GM21360 (cell line): Measurements from ENCODE around the gene SERPIND1.
"Not testable (repeated sequence)": the region's sequence is repeated elsewhere in the genome, so short reads cannot be mapped to it uniquely, and the experiment has no call there.

Experiments used
- ATAC-seq: cut with Tn5 transposase; IDR thresholded peaks from one replicate; pipeline ENCODE4 v1.9.1; 2021; ENCODE audit warnings: mild to moderate bottlenecking, moderate library complexity; ENCODE audit not compliant: unreplicated experiment

SERPIND1 gene

GRCh38 chr22:20746431-20747189, 27.3 kb upstream of the SERPIND1 start:
- no peak for ATAC-seq

- ATAC-seq, result no peak
Measured at GRCh38 chr22:20747223-20747622, 26.7 kb upstream of the SERPIND1 start.

- no peak for ATAC-seq
Measured at GRCh38 chr22:20748082-20748481, 25.8 kb upstream of the SERPIND1 start.

GRCh38 chr22:20748731-20749428, 25.0 kb upstream of the SERPIND1 start:
- ATAC-seq, result peak; percentile 44

GRCh38 chr22:20749453-20749852, 24.5 kb upstream of the SERPIND1 start:
- no peak for ATAC-seq

GRCh38 chr22:20750461-20751184, 23.3 kb upstream of the SERPIND1 start:
- ATAC-seq, result no peak

GRCh38 chr22:20751185-20751851, 22.6 kb upstream of the SERPIND1 start:
- no peak for ATAC-seq

- ATAC-seq, result no peak
Measured at GRCh38 chr22:20752104-20752741, 21.7 kb upstream of the SERPIND1 start.

GRCh38 chr22:20752873-20753272, 21.0 kb upstream of the SERPIND1 start:
- ATAC-seq, result no peak

GRCh38 chr22:20756846-20757245, 17.1 kb upstream of the SERPIND1 start:
- no peak for ATAC-seq

GRCh38 chr22:20758688-20759087, 15.2 kb upstream of the SERPIND1 start:
- no peak for ATAC-seq

GRCh38 chr22:20760084-20760483, 13.8 kb upstream of the SERPIND1 start:
- no peak for ATAC-seq

- no peak for ATAC-seq
Measured at GRCh38 chr22:20761536-20761935, 12.4 kb upstream of the SERPIND1 start.

- ATAC-seq, result no peak
Measured at GRCh38 chr22:20762233-20762796, 11.6 kb upstream of the SERPIND1 start.

GRCh38 chr22:20763630-20764470, 10.1 kb upstream of the SERPIND1 start:
- ATAC-seq, result no peak

GRCh38 chr22:20764471-20764720, 9.5 kb upstream of the SERPIND1 start:
- ATAC-seq, result no peak

GRCh38 chr22:20764729-20765128, 9.2 kb upstream of the SERPIND1 start:
- no peak for ATAC-seq

GRCh38 chr22:20765938-20766337, 8.0 kb upstream of the SERPIND1 start:
- no peak for ATAC-seq

- ATAC-seq, result no peak
Measured at GRCh38 chr22:20766530-20766929, 7.4 kb upstream of the SERPIND1 start.

- ATAC-seq, result not testable (repeated sequence)
Measured at GRCh38 chr22:20769496-20769826, 4.5 kb upstream of the SERPIND1 start.
